Liver (tissue), 3 donors: Measurements from ENCODE around the gene INSR.

Experiments used
- EGR1 ChIP-seq, 2 donors: IDR thresholded peaks; 2 replicates each; pipeline ENCODE4 v1.6.1; 2016 to 2018; ENCODE audit warnings: antibody characterized with exemption in 2 of 2, low read depth in 2 of 2
- RAD21 ChIP-seq, 2 donors: IDR thresholded peaks; 2 replicates each; pipeline ENCODE4 v1.6.1; 2016; ENCODE audit warnings: antibody characterized with exemption in 2 of 2, mild to moderate bottlenecking in 2 of 2
- TAF1 ChIP-seq: conservative IDR thresholded peaks from 2 replicates; pipeline ENCODE4 v1.6.1; 2016; ENCODE audit warnings: antibody characterized with exemption, mild to moderate bottlenecking
- YY1 ChIP-seq: IDR thresholded peaks from 2 replicates; pipeline ENCODE4 v1.6.1; 2016; ENCODE audit warnings: antibody characterized with exemption, mild to moderate bottlenecking
- TF ChIP-seq, protein P1 (sequence below): fragments of 150-350 bp; IDR thresholded peaks from 2 replicates; pipeline ENCODE4 v1.5.1; 2017; ENCODE audit warnings: improper control_type of control experiment, low read depth, low read length; ENCODE audit not compliant: missing input control
- donor health status: healthy.
- donor health status: healthy.

GRCh38 chr19:7211191-7211951, 82.8 kb downstream of the INSR start:
- TF ChIP-seq YY1 (peak; percentile 42), EGR1 (IDR thresholded peaks at IDR 0.05; ENCODE audit: low read depth in 2 of 2) (peak in 1 of 2 donors; percentile 38), RAD21 (IDR thresholded peaks at IDR 0.05) (peak; percentile 47 to 54), TAF1 (no peak)
- TF ChIP-seq, protein P1, sequence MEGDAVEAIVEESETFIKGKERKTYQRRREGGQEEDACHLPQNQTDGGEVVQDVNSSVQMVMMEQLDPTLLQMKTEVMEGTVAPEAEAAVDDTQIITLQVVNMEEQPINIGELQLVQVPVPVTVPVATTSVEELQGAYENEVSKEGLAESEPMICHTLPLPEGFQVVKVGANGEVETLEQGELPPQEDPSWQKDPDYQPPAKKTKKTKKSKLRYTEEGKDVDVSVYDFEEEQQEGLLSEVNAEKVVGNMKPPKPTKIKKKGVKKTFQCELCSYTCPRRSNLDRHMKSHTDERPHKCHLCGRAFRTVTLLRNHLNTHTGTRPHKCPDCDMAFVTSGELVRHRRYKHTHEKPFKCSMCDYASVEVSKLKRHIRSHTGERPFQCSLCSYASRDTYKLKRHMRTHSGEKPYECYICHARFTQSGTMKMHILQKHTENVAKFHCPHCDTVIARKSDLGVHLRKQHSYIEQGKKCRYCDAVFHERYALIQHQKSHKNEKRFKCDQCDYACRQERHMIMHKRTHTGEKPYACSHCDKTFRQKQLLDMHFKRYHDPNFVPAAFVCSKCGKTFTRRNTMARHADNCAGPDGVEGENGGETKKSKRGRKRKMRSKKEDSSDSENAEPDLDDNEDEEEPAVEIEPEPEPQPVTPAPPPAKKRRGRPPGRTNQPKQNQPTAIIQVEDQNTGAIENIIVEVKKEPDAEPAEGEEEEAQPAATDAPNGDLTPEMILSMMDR: no peak
